GM20000 (cell line): ENCODE data around the gene NPY5R.
A peak's percentile ranks its signal among the peaks of the same experiment; 100 is the strongest.

Experiments
- DNase-seq: peaks from one replicate; pipeline ENCODE4 v3.0.0; 2012; ENCODE audit warnings: low spot score
- CTCF ChIP-seq: IDR thresholded peaks from 2 replicates; pipeline ENCODE4 v1.5.1; 2012; ENCODE audit warnings: mild to moderate bottlenecking, control low read depth; ENCODE audit errors: extremely low read depth, missing control alignments

Gene NPY5R

DNA sequence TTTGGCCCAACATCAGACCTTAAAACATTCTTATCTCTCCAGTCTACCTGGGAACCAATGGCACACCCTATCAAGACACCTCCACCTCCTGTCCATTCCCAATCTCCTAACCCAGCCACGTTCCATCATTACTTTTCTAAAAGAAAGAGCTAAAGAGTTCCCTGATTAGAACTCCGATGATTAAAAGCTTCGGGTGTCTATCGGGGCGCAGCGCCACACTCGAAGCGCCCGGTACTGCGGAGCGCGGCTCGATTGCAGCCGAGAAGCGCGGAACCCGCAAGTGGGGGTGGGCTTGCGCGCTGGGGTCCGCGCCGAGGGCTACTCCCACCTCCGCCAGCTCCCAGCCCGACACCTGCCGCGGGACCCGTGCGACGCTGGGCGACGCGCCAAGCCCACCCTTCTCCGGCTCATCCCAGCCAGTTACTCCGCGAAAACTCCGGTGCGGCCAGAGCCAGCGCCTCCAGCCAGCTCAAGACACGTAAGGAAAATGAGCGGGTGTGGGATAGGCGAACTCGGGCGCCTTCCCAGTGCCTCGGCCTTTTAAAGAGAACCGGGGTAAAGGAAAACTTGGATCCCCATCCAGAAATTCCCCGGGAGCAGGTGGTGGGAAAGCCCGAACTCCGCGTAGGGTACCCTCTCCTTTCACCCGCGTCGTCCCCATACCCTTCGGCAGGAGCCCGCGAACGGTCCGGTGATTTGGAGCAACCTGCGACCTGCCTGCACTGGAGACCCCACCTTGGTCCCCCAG lies 11.9 kb upstream of the NPY5R start:
- DNase-seq, result peak; percentile 28

GRCh38 chr4:163332526-163333406 lies 10.9 kb upstream of the NPY5R start, which contains the start of gene NPY1R:
Gene NPY1R, minus strand, starts transcription at chr4:163332596. Its CDS starts 6,042 bp downstream, at chr4:163326554.
- DNase-seq, result peak; percentile 77
- TF ChIP-seq CTCF, result peak; percentile 55

More for the DNA sequence above, 11.9 kb upstream of the NPY5R start:
- TF ChIP-seq CTCF, result no peak

DNA sequence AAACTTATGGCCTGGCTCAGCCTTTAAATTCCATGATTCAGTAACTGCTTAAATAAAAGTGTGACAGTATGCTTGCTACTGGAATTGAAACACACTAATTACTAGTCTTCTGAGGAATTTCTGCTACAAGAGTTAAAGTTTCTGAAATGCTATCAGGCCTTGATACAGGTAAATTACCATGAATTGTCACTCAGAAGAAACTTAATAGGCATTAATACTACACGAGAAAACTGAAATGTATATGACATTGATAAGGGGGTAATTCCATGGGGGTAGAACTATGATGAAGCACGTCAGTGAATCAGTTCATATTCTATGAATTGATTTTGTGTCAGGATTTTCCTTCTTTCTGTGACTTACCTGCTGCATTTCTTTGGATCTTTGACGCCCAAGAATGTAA lies 8.3 kb upstream of the NPY5R start:
- no peak for TF ChIP-seq CTCF

DNA sequence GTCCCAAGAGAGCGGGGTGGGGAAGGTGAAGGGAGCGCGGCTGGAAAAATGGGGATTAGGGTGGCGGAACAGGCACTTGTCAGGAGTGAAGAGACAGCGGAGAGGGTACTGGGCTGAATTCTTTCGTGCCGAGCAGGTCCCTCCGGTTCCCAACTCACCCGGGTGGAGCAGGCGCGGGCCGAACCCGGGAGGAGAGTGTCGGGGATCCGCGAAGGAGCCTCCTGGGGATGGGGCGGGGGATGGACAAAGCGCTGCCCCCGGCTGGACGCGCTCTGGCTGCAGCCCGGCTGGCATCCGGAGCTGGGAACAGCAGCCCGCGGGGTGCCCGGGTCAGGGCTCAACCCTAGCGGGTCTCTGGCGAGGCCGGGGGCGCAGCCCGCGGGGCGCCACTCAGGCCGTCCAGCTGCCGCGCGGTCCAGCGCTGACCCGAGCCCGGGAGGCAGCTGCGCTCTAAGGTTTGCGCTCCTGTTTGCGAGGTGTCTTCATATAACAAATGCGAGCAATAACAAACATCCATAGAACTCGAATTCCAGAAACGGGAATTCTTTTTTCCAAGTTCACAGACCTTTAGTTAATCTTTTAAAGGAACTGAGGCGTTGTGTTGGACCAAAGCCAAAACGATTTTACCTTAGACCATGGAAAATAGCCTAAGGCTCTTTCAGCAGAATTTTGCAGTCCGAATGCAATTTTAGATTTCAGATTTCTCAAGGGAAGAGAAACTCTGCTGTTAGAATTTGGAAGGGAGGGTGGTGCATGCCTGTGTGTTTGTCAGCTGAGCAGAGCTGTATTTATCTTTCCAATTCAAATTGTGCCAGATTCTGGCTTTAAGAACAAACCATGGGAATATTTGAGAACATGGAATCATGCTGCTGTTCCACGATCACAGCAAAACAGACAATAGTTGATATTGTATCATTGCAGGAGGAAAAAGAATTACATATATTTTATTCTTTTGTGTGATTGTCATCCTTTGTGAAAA lies 744 bp downstream of the NPY5R start:
- TF ChIP-seq CTCF, result no peak
- no peak for DNase-seq

More for the DNA sequence above, 8.3 kb upstream of the NPY5R start:
- no peak for DNase-seq

GRCh38 chr4:163350672-163351071 lies 7.0 kb downstream of the NPY5R start:
- DNase-seq, result no peak
- TF ChIP-seq CTCF, result no peak

GRCh38 chr4:163353054-163353453 lies 9.4 kb downstream of the NPY5R start:
- no peak for TF ChIP-seq CTCF
- DNase-seq, result no peak
